A549 treated with Mapracorat at 1 μM for 4 hours (cell line): ENCODE data around the gene ZMYND19. TPM values are rescaled to one million over a fixed set of nuclear protein-coding genes. Genes with fewer than 3 reads are reported as not detected.

Experiments
- total RNA-seq: library from RNA; stranded (reverse); fragments of 200-300 nt; extraction: Qiagen RNA extraction; gene quantifications from 5 replicates; pipeline ENCODE4 v1.2.3, GENCODE V29; 2022

Gene ZMYND19
- 41.4 to 65.4 TPM (median 58.4 TPM) in 5 replicates for total RNA-seq

GRCh38 chr9:137590469-137591383 lies at the start of gene ZMYND19:
ZMYND19 (minus strand) TSS chr9:137590512; CDS start chr9:137590263, 249 bp downstream.

GRCh38 chr9:137618105-137619067 lies 28.1 kb upstream of the ZMYND19 start, which contains the start of gene EHMT1:
EHMT1 (plus strand) TSS chr9:137619005; CDS start chr9:137619029, 24 bp downstream.

GRCh38 chr9:137605121-137606004 lies 15.1 kb upstream of the ZMYND19 start, which contains the start of gene ARRDC1:
ARRDC1 (plus strand) TSS chr9:137605686; CDS start chr9:137605718, 32 bp downstream.

DNA sequence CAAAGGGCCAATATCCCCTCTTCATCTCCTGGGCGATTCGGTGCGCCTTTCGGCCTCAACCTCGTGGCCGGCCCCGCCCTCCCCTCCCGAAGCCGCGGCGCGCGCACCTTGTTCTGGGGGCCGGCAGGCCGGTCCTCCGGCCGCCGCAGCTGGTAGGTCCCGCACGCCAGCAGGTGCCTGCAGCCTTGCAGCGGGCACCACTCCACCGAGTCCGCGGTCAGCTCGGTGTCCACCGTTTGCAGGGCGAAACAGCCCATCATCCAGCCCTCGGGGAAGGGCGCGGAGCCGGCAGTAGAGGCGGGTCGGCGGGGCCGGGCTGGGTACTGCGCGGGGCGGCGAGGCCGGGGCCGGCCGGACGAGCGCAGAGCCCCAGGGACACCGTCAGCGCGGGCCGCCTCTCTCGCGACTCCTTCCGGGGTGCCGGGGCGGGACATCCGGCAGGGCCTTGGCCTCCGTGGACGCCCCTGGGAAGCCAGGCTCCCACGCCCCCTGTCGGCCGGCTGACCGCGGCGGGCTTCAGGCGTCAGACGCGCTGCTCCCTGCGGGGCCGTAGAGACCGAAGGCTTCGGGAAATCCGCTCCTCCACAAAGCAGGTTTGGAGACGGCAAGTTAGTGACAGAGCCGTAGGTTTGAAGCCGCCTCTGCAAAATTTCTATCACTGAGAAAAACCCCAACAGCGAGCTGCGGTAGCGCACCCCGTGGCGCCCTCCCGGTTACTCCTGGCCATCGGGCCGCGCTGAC lies 11.6 kb downstream of the ZMYND19 start, which contains the start of gene DPH7:
Gene DPH7 (minus strand): TSS at position 408 of the 741 bp plus-strand sequence. CDS start 148 bp downstream, at position 260.

DNA sequence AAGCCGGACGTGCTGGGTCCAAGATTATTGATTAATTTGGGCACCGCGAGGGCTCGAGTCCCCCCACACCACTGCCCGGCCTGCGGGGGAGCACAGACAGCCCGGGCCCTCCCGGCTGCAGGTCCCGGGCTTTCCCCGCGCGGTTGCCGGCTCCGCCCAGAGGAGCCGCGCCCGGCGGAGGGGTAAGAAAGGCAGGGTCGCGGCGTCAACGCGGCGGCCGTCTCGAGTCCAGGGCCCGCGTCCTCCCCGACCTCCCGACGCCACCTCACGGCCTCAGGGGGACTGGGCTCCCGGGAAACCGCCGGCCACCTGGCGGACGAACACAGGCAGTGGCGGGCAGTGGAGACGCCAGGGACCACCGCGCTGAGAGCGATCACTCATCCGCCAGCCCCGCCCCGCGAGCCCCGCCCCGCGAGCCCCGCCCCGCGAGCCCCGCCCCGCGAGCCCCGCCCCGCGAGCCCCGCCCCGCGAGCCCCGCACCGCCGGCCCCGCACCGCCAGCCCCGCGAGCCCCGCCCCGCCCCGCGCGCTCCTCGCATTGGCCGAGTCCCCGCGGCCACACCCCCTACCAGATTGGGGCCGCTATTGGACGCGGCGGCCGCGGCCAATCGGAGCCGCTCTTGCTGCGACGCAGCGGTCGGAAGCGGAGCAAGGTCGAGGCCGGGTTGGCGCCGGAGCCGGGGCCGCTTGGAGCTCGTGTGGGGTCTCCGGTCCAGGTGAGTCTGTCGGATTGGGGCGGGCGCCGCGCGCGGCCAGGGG lies 38.9 kb downstream of the ZMYND19 start, which contains the start of gene MRPL41:
Gene MRPL41 (plus strand): TSS at position 616 of the 758 bp plus-strand sequence. CDS start 203 bp downstream, outside the sequence.

GRCh38 chr9:137550231-137550621 lies 40.1 kb downstream of the ZMYND19 start, which contains the start of gene PNPLA7:
PNPLA7 (minus strand) TSS chr9:137550402; CDS start chr9:137550197, 205 bp downstream.

Other genes with a start within 250 kb of the ZMYND19 start
- 4.0 to 6.6 TPM (median 6.0 TPM) in 5 replicates for gene EXD3, start 167.3 kb downstream of the ZMYND19 start, total RNA-seq
- 0.77 to 2.0 TPM (median 1.7 TPM) in 5 replicates for gene NOXA1, start 167.1 kb downstream of the ZMYND19 start, total RNA-seq
- gene ENTPD8, start 149.2 kb downstream of the ZMYND19 start, total RNA-seq: 0.10 to 0.30 TPM (median 0.27 TPM) in 5 replicates
- gene NSMF, start 131.2 kb downstream of the ZMYND19 start, total RNA-seq: 31.5 to 48.0 TPM (median 42.1 TPM) in 5 replicates
- 0.59 to 0.87 TPM (median 0.86 TPM) in 5 replicates for gene PNPLA7, start 40.1 kb downstream of the ZMYND19 start, total RNA-seq
- 47.6 to 99.9 TPM (median 91.4 TPM) in 5 replicates for gene MRPL41, start 38.6 kb downstream of the ZMYND19 start, total RNA-seq
- 25.3 to 30.5 TPM (median 29.3 TPM) in 5 replicates for gene DPH7, start 11.6 kb downstream of the ZMYND19 start, total RNA-seq
- gene ARRDC1, start 15.2 kb upstream of the ZMYND19 start, total RNA-seq: 45.8 to 64.4 TPM (median 54.5 TPM) in 5 replicates
- gene EHMT1, start 28.5 kb upstream of the ZMYND19 start, total RNA-seq: 37.5 to 49.7 TPM (median 43.3 TPM) in 5 replicates